ENCODE measurements around the gene CKMT2.
"Not testable (repeated sequence)": the region's sequence is repeated elsewhere in the genome, so short reads cannot be mapped to it uniquely, and the experiment has no call there.

The CKMT2 gene

GRCh38 chr5:81292130-81292529 is 59.0 kb downstream of the CKMT2 start:
- no peak overlapping the region for H3K27ac ChIP-seq
- no peak for TF ChIP-seq CTCF (conservative IDR thresholded peaks at IDR 0.05)

- not testable (repeated sequence) for H3K27ac ChIP-seq
Measured at GRCh38 chr5:81294021-81294420, 60.9 kb downstream of the CKMT2 start.

- no peak overlapping the region for H3K27ac ChIP-seq
- no peak for TF ChIP-seq CTCF (conservative IDR thresholded peaks at IDR 0.05)
Measured at GRCh38 chr5:81297531-81297930, 64.4 kb downstream of the CKMT2 start.

GRCh38 chr5:81300921-81301270 is 67.8 kb downstream of the CKMT2 start:
- no peak for TF ChIP-seq CTCF (conservative IDR thresholded peaks at IDR 0.05)
- H3K27ac ChIP-seq = peak overlapping the region; percentile 83

- H3K27ac ChIP-seq = peak within 1 kb of the TSS; percentile 83
- peak; percentile 28 for TF ChIP-seq CTCF (conservative IDR thresholded peaks at IDR 0.05)
Measured at GRCh38 chr5:81301271-81302015, 68.3 kb downstream of the CKMT2 start, which contains the start of gene ZCCHC9. TSS of gene ZCCHC9 (plus strand) at chr5:81301587. CDS start at chr5:81304758, 3,171 bp downstream.

- H3K27ac ChIP-seq = no peak overlapping the region
- TF ChIP-seq CTCF (conservative IDR thresholded peaks at IDR 0.05) = no peak
Measured at GRCh38 chr5:81302596-81302995, 69.5 kb downstream of the CKMT2 start.

- H3K27ac ChIP-seq = peak overlapping the region; percentile 41; the same call in 1 of the 2 replicates
- TF ChIP-seq CTCF (conservative IDR thresholded peaks at IDR 0.05) = no peak
Measured at GRCh38 chr5:81303563-81303962, 70.4 kb downstream of the CKMT2 start.

- TF ChIP-seq CTCF (conservative IDR thresholded peaks at IDR 0.05) = no peak
- H3K27ac ChIP-seq = no peak overlapping the region
Measured at GRCh38 chr5:81305785-81306184, 72.7 kb downstream of the CKMT2 start.
